Astrocyte (in vitro differentiated cells and primary cell): ENCODE measurements around the gene IGF1R.

Source experiments
- EZH2 ChIP-seq: IDR thresholded peaks from 2 replicates; pipeline ENCODE4 v1.6.1; 2012; ENCODE audit warnings: mild to moderate bottlenecking, low read length, inconsistent platforms; ENCODE audit not compliant: insufficient read depth
- TF ChIP-seq, protein P1 (sequence below): IDR thresholded peaks from 2 replicates; pipeline ENCODE4 v1.5.1; 2011; ENCODE audit warnings: low read depth, mild to moderate bottlenecking, inconsistent platforms, low read length, moderate library complexity; ENCODE audit not compliant: insufficient read depth

DNA sequence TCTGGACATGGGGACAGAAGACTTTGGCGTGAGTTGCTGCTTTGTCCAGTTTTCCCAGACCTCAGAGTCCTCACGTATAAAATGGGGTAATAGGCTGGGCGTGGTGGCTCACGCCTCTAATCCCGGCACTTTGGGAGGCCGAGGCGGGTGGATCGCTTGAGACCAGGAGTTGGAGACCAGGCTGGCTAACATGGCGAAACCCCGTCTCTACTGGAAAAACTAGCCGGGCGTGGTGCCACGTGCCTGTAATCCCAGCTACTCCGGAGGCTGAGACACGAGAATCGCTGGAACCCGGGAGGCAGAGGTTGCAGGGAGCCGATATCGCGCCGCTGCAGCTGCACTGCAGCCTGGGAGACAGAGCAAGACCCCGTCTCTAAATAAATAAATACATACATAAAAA, 22.7 kb upstream of the IGF1R start:
- TF ChIP-seq, protein P1, sequence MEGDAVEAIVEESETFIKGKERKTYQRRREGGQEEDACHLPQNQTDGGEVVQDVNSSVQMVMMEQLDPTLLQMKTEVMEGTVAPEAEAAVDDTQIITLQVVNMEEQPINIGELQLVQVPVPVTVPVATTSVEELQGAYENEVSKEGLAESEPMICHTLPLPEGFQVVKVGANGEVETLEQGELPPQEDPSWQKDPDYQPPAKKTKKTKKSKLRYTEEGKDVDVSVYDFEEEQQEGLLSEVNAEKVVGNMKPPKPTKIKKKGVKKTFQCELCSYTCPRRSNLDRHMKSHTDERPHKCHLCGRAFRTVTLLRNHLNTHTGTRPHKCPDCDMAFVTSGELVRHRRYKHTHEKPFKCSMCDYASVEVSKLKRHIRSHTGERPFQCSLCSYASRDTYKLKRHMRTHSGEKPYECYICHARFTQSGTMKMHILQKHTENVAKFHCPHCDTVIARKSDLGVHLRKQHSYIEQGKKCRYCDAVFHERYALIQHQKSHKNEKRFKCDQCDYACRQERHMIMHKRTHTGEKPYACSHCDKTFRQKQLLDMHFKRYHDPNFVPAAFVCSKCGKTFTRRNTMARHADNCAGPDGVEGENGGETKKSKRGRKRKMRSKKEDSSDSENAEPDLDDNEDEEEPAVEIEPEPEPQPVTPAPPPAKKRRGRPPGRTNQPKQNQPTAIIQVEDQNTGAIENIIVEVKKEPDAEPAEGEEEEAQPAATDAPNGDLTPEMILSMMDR: no peak
- TF ChIP-seq EZH2: no peak
